ELR (cell line): ENCODE measurements around the gene SLC17A7.
"Not testable (repeated sequence)": the region's sequence is repeated elsewhere in the genome, so short reads cannot be mapped to it uniquely, and the experiment has no call there.

Source experiments
- DNase-seq: peaks from one replicate; pipeline ENCODE4 v3.0.0-alpha.2; 2015; ENCODE audit warnings: low read depth

Gene SLC17A7

DNA sequence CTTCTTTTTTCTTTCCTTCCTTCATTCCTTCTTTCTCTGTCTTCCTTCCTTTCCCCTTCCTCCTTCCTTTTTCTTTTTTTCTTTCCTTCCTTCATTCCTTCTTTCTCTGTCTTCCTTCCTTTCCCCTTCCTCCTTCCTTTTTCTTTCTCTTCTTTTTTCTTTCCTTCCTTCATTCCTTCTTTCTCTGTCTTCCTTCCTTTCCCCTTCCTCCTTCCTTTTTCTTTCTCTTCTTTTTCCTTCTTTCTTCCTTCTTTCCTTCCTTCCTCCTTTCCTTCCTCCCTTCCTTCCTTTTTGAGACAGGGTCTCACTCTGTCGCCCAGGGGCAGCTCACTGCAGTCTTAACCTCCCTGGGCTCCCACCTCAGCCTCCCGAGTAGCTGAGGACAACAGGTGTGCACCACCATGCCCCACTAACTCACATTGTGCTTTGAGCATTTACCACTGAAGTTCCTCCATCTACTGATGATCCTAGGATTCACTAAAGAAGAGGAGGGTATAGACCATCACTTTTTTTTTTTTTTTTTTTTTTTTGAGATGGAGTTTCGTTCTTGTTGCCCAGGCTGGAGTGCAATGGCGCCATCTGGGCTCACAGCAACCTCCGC, 2.9 kb upstream of the SLC17A7 start:
- DNase-seq, result not testable (repeated sequence)

GRCh38 chr19:49443366-49444099, 2.2 kb upstream of the SLC17A7 start:
- peak; percentile 94 for DNase-seq

- DNase-seq, result peak; percentile 87
Measured at GRCh38 chr19:49442771-49443365, 1.5 kb upstream of the SLC17A7 start.

DNA sequence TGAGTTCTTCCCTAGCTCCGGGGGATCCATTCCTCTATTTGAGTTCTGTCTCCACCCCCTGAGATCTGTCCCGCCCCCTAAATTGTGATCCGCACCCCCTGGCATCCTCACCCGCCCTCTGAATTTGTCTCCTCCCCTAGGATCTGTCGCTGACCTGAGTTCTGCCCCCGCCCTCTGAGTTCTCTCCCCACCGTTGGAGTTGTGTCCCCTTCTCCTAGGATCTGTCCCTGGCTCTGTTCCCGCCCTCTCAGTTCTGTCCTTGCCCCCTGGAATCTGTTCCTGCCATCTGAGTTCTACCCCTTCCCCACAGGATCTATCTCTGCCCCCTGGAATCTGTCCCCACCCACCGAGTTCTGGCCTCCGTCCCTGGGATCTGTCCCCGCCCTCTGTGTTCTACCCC, 1.0 kb upstream of the SLC17A7 start:
- no peak for DNase-seq

- DNase-seq, result no peak
Measured at GRCh38 chr19:49441960-49442350, 628 bp upstream of the SLC17A7 start.

- no peak for DNase-seq
Measured at GRCh38 chr19:49440439-49441209, 703 bp downstream of the SLC17A7 start.

GRCh38 chr19:49439836-49440235, 1.5 kb downstream of the SLC17A7 start:
- DNase-seq, result no peak

- DNase-seq, result no peak
Measured at GRCh38 chr19:49438261-49438660, 3.1 kb downstream of the SLC17A7 start.

DNA sequence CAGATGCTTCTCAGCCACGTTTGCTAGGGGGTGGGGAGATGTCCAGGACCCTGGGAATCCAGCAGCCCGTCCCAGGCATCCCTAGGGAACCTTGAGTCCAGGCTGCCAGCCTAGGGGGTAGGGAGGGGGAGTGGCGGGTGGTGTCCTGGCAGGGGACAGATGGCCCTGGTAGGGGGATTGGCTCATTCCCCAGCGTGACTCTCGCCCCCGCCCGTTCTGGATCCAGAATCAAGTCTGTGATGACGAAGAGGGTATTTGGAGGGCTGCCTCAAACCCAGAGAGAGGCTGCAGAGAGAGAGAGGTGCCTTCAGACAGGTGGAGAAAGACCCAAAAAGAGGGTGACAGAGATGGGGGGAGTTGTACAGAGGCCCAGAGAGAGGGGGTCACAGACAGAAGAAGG, 4.1 kb downstream of the SLC17A7 start:
- no peak for DNase-seq

DNA sequence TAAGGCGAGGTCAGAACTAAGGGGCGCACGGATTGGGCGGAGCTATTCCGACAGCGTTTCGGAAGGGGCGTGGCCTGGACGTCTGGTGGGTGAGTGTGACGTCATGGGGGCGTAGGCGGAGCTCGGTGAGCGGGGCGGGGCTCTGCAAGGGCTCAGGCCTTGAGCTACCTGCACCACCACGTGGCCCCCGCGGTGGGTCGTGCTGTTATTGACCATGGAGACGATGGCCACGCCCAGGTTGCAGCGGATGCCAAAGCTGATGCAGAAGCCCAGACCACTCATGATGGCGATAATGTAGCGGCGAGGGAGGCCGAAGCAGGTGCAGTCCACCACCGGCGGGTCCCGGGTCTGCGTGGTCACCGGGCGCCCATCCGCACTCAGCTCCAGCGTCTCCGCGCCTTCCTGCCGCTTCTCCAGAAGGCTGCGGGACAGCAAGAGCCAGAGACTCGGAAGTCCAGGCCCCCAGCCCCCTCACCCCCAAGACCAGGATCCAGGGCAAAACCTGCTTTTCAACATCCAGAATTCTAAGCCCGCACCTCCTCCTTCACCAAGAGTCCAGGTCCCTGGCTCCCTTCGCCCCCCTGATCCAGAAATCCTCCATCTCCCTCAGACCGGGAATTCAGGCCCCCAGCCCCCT, 4.8 kb downstream of the SLC17A7 start:
- peak; percentile 42 for DNase-seq

DNA sequence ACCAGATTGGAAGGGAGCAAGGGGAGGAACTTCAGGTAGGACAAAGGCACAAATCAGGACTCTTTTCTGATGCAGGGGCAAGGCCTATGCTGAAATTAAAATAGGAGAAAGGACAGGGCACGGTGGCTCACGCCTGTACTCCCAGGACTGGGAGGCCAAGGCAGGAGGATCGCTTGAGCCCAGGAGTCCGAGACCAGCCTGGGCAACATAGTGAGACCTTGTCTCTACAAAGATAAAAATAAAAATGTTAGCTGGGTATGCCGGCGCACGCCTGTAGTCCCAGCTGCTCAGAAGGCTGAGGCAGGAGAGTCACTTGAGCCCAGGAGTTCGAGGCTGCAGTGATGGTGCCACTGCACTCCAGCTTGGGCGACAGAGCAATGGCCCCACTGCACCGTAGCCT, 5.7 kb downstream of the SLC17A7 start:
- DNase-seq, result no peak

- no peak for DNase-seq
Measured at GRCh38 chr19:49434907-49435583, 6.3 kb downstream of the SLC17A7 start.

GRCh38 chr19:49433240-49433901, 8.0 kb downstream of the SLC17A7 start:
- no peak for DNase-seq

GRCh38 chr19:49432141-49433073, 8.9 kb downstream of the SLC17A7 start:
- no peak for DNase-seq

DNA sequence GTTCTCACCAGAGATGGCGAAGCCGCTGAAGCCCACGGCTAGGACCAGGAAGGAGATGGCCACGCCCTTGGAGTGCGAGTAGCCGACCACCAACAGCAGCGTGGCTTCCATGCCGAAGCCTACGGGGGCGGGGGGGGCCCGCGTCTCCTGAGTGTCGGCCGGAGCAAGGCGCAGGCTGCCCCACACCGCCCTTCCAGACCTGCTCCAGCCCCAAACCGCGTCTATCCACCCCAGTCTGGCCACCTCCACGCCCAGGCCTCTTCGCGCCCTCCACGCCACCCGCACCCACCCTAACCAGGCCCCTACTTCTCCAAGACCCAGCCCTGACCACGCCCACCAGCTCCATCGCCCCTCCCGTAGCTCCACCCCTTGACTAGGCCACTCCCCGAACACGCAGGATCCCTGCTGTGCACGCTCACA, 10.0 kb downstream of the SLC17A7 start:
- DNase-seq, result no peak

DNA sequence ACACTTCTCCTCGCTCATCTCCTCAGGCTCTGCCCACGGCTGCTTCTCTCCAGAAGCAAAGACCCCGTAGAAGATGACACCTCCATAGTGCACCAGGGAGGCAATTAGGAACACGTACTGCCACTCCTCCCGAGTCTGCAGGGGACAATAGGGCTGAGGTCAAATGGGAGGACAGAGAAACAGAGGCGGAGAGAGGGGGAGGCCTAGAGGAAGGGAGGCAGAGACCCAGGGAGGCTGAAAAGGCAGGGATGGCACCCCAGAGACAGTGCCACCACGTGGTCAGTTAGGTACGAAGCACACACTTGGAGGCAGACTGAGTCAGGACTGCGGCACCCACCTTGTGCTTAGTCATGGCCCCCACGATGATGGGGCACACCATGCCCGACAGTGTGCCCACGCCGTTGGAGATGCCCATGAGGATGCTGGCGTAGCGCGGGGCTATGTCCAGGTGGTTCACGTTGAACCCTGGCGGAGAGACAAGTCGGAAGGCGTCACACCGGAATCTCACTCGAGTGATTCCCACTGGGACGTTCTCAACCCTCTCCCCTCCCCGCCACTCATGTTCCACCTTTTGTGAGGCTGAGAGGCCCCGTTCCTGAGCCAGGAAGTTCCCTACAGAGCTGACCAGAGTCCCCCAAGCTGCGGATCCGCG, 10.5 kb downstream of the SLC17A7 start:
- peak; percentile 39 for DNase-seq

- DNase-seq, result no peak
Measured at GRCh38 chr19:49430172-49430677, 11.1 kb downstream of the SLC17A7 start.

DNA sequence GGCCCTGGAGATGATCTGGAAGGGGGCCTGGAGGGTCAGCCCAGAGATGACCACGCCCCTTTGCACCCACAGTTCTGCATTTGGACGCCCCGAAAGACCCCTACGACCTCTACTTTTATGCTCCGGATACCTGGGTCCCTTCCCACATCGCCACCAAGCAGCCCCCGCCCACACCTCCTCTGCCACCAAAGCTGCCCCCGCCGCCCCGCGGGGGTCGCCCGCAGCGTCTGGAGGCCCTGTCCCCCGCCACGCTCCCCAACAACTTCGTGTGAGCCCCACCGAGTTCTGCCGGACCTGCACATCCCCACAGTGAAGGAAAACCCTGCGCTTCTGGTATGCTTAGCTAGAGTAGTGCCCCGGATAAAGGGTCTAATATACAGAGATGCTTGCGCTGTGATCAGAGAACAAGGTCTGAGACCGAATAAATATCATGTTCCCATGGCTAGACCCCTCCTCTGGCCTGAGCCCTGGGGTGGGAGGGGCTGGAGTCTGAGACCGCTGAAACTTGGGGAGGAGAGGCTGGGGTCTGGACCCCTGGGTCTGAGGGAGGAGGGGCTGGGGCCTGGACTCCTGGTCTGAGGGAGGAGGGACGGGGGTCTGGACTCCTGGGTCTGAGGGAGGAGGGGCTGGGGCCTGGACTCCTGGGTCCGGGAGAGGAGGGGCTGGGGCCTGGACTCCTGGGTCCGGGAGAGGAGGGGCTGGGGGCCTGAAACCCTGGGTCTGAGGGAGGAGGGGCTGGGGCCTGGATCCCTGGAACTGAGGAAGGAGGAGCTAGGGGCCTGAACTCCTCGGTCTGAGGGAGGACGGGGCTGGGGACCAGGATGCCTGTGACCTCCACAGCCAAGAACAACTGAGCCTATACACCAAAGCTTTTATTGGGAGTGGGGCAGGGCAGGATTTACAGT, 12.5 kb downstream of the SLC17A7 start:
- no peak for DNase-seq
